Neural progenitor cell (in vitro differentiated cells): Measurements from ENCODE around the gene GIPC2. TPM values are rescaled to one million over a fixed set of nuclear protein-coding genes. Genes with fewer than 3 reads are reported as not detected.

Source experiments
- DNase-seq: peaks from one replicate; pipeline ENCODE4 v3.0.0-alpha.2; 2016; ENCODE audit warnings: low spot score
- H2AFZ ChIP-seq: fragments of 200-600 bp; sonication (generic); replicated peaks from 2 replicates; pipeline ENCODE4 v1.6.1; 2016; ENCODE audit warnings: antibody characterized with exemption
- H3F3A ChIP-seq: fragments of 200-600 bp; sonication (generic); 2 replicates; pipeline ENCODE4 v1.6.1; 2016; ENCODE audit warnings: antibody characterized with exemption, low read depth
- H3K27ac ChIP-seq: fragments of 200-600 bp; sonication (generic); 2 replicates; pipeline ENCODE4 v1.5.1; 2016; ENCODE audit warnings: mild to moderate bottlenecking
- H3K27me3 ChIP-seq: fragments of 200-600 bp; sonication (generic); 2 replicates; pipeline ENCODE4 v1.6.1; 2016; ENCODE audit warnings: mild to moderate bottlenecking, moderate library complexity
- H3K36me3 ChIP-seq: fragments of 200-600 bp; sonication (generic); 2 replicates; pipeline ENCODE4 v1.5.1; 2016
- H3K4me1 ChIP-seq: fragments of 200-600 bp; sonication (generic); 2 replicates; pipeline ENCODE4 v1.6.1; 2016; ENCODE audit warnings: mixed run types
- H3K4me2 ChIP-seq: fragments of 200-600 bp; sonication (generic); 2 replicates; pipeline ENCODE4 v1.6.1; 2016
- H3K4me3 ChIP-seq: fragments of 200-600 bp; sonication (generic); 2 replicates; pipeline ENCODE4 v1.5.1; 2016
- H3K79me2 ChIP-seq: fragments of 200-600 bp; sonication (generic); 2 replicates; pipeline ENCODE4 v1.6.1; 2016; ENCODE audit warnings: low read depth
- H3K9ac ChIP-seq: fragments of 200-600 bp; sonication (generic); 2 replicates; pipeline ENCODE4 v1.6.1; 2016
- H3K9me3 ChIP-seq: fragments of 200-600 bp; sonication (generic); 2 replicates; pipeline ENCODE4 v1.5.1; 2016; ENCODE audit warnings: low read depth
- H4K20me1 ChIP-seq: fragments of 200-600 bp; sonication (generic); 2 replicates; pipeline ENCODE4 v1.6.1; 2016; ENCODE audit warnings: low read depth
- H3K27ac Mint-ChIP-seq: 3 replicates; pipeline ENCODE4 v1.8.0; 2021; ENCODE audit warnings: mixed read lengths
- H3K27me3 Mint-ChIP-seq: 2 replicates; pipeline ENCODE4 v1.8.0; 2022; ENCODE audit warnings: low read depth, mild to moderate bottlenecking, inconsistent platforms, moderate library complexity, mixed read lengths; ENCODE audit not compliant: insufficient read depth
- H3K36me3 Mint-ChIP-seq: 3 replicates; pipeline ENCODE4 v1.8.0; 2021; ENCODE audit warnings: mixed read lengths
- H3K4me1 Mint-ChIP-seq: 3 replicates; pipeline ENCODE4 v1.8.0; 2021; ENCODE audit warnings: mixed read lengths
- H3K4me3 Mint-ChIP-seq: 3 replicates; pipeline ENCODE4 v1.8.0; 2021; ENCODE audit warnings: mild to moderate bottlenecking, moderate library complexity, mixed read lengths
- H3K9me3 Mint-ChIP-seq: 3 replicates; pipeline ENCODE4 v1.8.0; 2020; ENCODE audit warnings: mixed read lengths
- CTCF ChIP-seq: fragments of 200-600 bp; sonication (generic); IDR thresholded peaks from 2 replicates; pipeline ENCODE4 v1.5.1; 2017; ENCODE audit warnings: antibody characterized with exemption, mild to moderate bottlenecking
- EZH2 ChIP-seq: fragments of 200-600 bp; sonication (generic); IDR thresholded peaks from 2 replicates; pipeline ENCODE4 v1.6.1; 2017; ENCODE audit warnings: antibody characterized with exemption, mild to moderate bottlenecking, moderate library complexity
- EZH2phosphoT487 ChIP-seq: fragments of 200-600 bp; sonication (generic); IDR thresholded peaks from 2 replicates; pipeline ENCODE4 v1.6.1; 2017; ENCODE audit warnings: antibody characterized with exemption
- total RNA-seq: library from RNA; depleted of rRNA; stranded (reverse); fragments of >200 nt; gene quantifications from 2 replicates; pipeline ENCODE4 v1.2.3, GENCODE V29; 2015; ENCODE audit warnings: low replicate concordance

GIPC2 gene
- total RNA-seq, 1 donor from 2014 or later: not detected

- Histone ChIP-seq H3K27ac (no peak overlapping the region), H3F3A (no peaks in the 10 kb centered on the region), H3K4me2 (no peak overlapping the region), H3K4me3 (no peak overlapping the region), H4K20me1 (no peaks in the 10 kb centered on the region), H3K36me3 (no peaks in the 10 kb centered on the region), H3K27me3 (no peaks in the 10 kb centered on the region), H3K9ac (no peak overlapping the region), H2AFZ (no peak overlapping the region), H3K9me3 (no peaks in the 10 kb centered on the region), H3K4me1 (no peaks in the 10 kb centered on the region), H3K79me2 (no peaks in the 10 kb centered on the region)
- DNase-seq: no peak
- Mint-ChIP-seq H3K4me1 (no peaks in the 10 kb centered on the region), H3K27ac (no peak overlapping the region), H3K9me3 (no peaks in the 10 kb centered on the region), H3K4me3 (no peak overlapping the region), H3K36me3 (no peaks in the 10 kb centered on the region), H3K27me3 (no peaks in the 10 kb centered on the region)
- TF ChIP-seq CTCF: no peak
- TF ChIP-seq EZH2: no peak
- TF ChIP-seq EZH2phosphoT487: no peak
These were observed 46.1 kb downstream of the GIPC2 start for GRCh38 chr1:78091886-78092285.

DNA sequence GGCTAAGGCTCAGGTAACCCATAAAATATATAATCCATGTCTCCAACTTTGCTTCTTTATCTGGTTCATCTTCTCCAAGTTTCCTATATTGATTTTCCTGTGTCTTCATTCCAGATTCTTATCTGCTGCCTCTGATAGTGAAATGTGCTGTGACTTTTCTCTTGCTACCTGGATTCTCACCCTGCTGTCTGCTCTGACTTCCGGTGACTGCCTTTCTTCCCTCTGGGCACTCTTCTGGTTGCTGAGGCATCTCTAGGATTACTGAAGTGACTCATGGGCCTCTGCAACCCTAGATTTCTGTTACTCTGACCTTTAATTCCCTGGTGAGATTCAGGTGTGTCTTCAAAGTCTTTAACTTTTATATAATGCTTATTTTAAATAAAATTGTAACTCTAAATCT, 46.9 kb downstream of the GIPC2 start:
- no peak for DNase-seq
- Histone ChIP-seq H3K9me3 (no peaks in the 10 kb centered on the region), H3F3A (no peaks in the 10 kb centered on the region), H3K36me3 (no peaks in the 10 kb centered on the region), H3K79me2 (no peaks in the 10 kb centered on the region), H2AFZ (no peak overlapping the region), H3K9ac (no peak overlapping the region), H3K4me3 (no peak overlapping the region), H3K4me2 (no peak overlapping the region), H3K4me1 (no peaks in the 10 kb centered on the region), H4K20me1 (no peaks in the 10 kb centered on the region), H3K27ac (no peak overlapping the region), H3K27me3 (no peaks in the 10 kb centered on the region)
- H3K4me1 Mint-ChIP-seq: no peaks in the 10 kb centered on the region
- no peaks in the 10 kb centered on the region for H3K27me3 Mint-ChIP-seq
- no peak overlapping the region for H3K4me3 Mint-ChIP-seq
- H3K27ac Mint-ChIP-seq: no peak overlapping the region
- H3K9me3 Mint-ChIP-seq: no peaks in the 10 kb centered on the region
- no peaks in the 10 kb centered on the region for H3K36me3 Mint-ChIP-seq
- TF ChIP-seq EZH2phosphoT487: no peak
- TF ChIP-seq CTCF: no peak

GRCh38 chr1:78093560-78093959, 47.8 kb downstream of the GIPC2 start:
- no peak overlapping the region for H3K27ac ChIP-seq
- TF ChIP-seq CTCF: no peak
- no peak for TF ChIP-seq EZH2phosphoT487
- TF ChIP-seq EZH2: no peak
- H3K4me1 ChIP-seq: no peaks in the 10 kb centered on the region
- Mint-ChIP-seq H3K36me3 (no peaks in the 10 kb centered on the region), H3K27me3 (no peaks in the 10 kb centered on the region), H3K9me3 (no peaks in the 10 kb centered on the region), H3K4me1 (no peaks in the 10 kb centered on the region), H3K4me3 (no peak overlapping the region), H3K27ac (no peak overlapping the region)
- H4K20me1 ChIP-seq: no peaks in the 10 kb centered on the region
- H2AFZ ChIP-seq: no peak overlapping the region
- no peaks in the 10 kb centered on the region for H3K79me2 ChIP-seq
- no peaks in the 10 kb centered on the region for H3K36me3 ChIP-seq
- DNase-seq: no peak
- H3K4me3 ChIP-seq: no peak overlapping the region
- no peaks in the 10 kb centered on the region for H3K27me3 ChIP-seq
- H3K9ac ChIP-seq: no peak overlapping the region
- H3F3A ChIP-seq: no peaks in the 10 kb centered on the region
- no peak overlapping the region for H3K4me2 ChIP-seq
- H3K9me3 ChIP-seq: no peaks in the 10 kb centered on the region

GRCh38 chr1:78094639-78095038, 48.9 kb downstream of the GIPC2 start:
- no peaks in the 10 kb centered on the region for H3K27me3 ChIP-seq
- Mint-ChIP-seq H3K27me3 (no peaks in the 10 kb centered on the region), H3K36me3 (no peaks in the 10 kb centered on the region), H3K9me3 (no peaks in the 10 kb centered on the region), H3K27ac (no peak overlapping the region), H3K4me3 (no peak overlapping the region), H3K4me1 (no peaks in the 10 kb centered on the region)
- H3F3A ChIP-seq: no peaks in the 10 kb centered on the region
- H3K9ac ChIP-seq: no peak overlapping the region
- no peaks in the 10 kb centered on the region for H3K9me3 ChIP-seq
- no peaks in the 10 kb centered on the region for H3K79me2 ChIP-seq
- no peaks in the 10 kb centered on the region for H3K4me1 ChIP-seq
- no peak overlapping the region for H3K4me2 ChIP-seq
- H4K20me1 ChIP-seq: no peaks in the 10 kb centered on the region
- no peak overlapping the region for H3K27ac ChIP-seq
- no peak overlapping the region for H2AFZ ChIP-seq
- no peaks in the 10 kb centered on the region for H3K36me3 ChIP-seq
- no peak for TF ChIP-seq EZH2phosphoT487
- TF ChIP-seq EZH2: no peak
- TF ChIP-seq CTCF: no peak
- H3K4me3 ChIP-seq: no peak overlapping the region
- DNase-seq: no peak
